MM.1S (cell line): ENCODE data around the gene RBFOX2.

Experiments
- EZH2 ChIP-seq: fragments of 300-600 bp; sonication (generic); optimal IDR thresholded peaks from 2 replicates; pipeline ENCODE3; 2017; ENCODE audit warnings: low read depth, mild to moderate bottlenecking, antibody characterized with exemption, low read length, mixed read lengths
- TF ChIP-seq, protein P1 (sequence below): fragments of 300-600 bp; sonication (generic); IDR thresholded peaks from 2 replicates; pipeline ENCODE4 v1.5.1; 2016; ENCODE audit warnings: antibody characterized with exemption, low read length, mixed read lengths

GRCh38 chr22:36010882-36011281, 17.7 kb downstream of the RBFOX2 start:
- TF ChIP-seq EZH2 = no peak
- TF ChIP-seq, protein P1, sequence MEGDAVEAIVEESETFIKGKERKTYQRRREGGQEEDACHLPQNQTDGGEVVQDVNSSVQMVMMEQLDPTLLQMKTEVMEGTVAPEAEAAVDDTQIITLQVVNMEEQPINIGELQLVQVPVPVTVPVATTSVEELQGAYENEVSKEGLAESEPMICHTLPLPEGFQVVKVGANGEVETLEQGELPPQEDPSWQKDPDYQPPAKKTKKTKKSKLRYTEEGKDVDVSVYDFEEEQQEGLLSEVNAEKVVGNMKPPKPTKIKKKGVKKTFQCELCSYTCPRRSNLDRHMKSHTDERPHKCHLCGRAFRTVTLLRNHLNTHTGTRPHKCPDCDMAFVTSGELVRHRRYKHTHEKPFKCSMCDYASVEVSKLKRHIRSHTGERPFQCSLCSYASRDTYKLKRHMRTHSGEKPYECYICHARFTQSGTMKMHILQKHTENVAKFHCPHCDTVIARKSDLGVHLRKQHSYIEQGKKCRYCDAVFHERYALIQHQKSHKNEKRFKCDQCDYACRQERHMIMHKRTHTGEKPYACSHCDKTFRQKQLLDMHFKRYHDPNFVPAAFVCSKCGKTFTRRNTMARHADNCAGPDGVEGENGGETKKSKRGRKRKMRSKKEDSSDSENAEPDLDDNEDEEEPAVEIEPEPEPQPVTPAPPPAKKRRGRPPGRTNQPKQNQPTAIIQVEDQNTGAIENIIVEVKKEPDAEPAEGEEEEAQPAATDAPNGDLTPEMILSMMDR = no peak
